WTC11 (cell line): ENCODE results near the gene SLC25A51. TPM values are rescaled to one million over a fixed set of nuclear protein-coding genes. Genes with fewer than 3 reads are reported as not detected.

Experiments
- ATAC-seq: fragments of 200-7000 bp; cut with Tn5 transposase; 2 replicates; pipeline ENCODE4 v1.10.0; 2021; ENCODE audit warnings: mild to moderate bottlenecking, moderate library complexity
- CTCF ChIA-PET: fragments of 300-600 bp; sonication (Branson Sonifier 250); formaldehyde crosslinking; loops from one replicate; lab custom pipeline; 2021; ENCODE audit warnings: antibody characterized with exemption; lab: Charles Lee
- POLR2A ChIA-PET: fragments of 350-600 bp; sonication (Branson Sonifier 250); formaldehyde crosslinking; loops from one replicate; lab custom pipeline; 2021; ENCODE audit warnings: antibody characterized with exemption; lab: Charles Lee
- DNase-seq: peaks from one replicate; pipeline ENCODE4 v3.0.0; 2021; ENCODE audit warnings: low spot score
- H3K27ac Mint-ChIP-seq: 2 replicates; pipeline ENCODE4 v1.8.0; 2021; ENCODE audit warnings: mixed read lengths
- H3K27me3 Mint-ChIP-seq: 2 replicates; pipeline ENCODE4 v1.8.0; 2021; ENCODE audit warnings: low read depth, mild to moderate bottlenecking, moderate library complexity, mixed read lengths
- H3K36me3 Mint-ChIP-seq: 2 replicates; pipeline ENCODE4 v1.8.0; 2021; ENCODE audit warnings: mixed read lengths
- H3K4me1 Mint-ChIP-seq: 2 replicates; pipeline ENCODE4 v1.8.0; 2022; ENCODE audit warnings: mixed read lengths
- H3K4me3 Mint-ChIP-seq: 2 replicates; pipeline ENCODE4 v1.8.0; 2021; ENCODE audit warnings: mild to moderate bottlenecking, moderate library complexity, mixed read lengths
- H3K9me3 Mint-ChIP-seq: 2 replicates; pipeline ENCODE4 v1.8.0; 2021; ENCODE audit warnings: mixed read lengths
- ATF1 ChIP-seq: sonication (generic); formaldehyde crosslinking; IDR thresholded peaks from 2 replicates; pipeline ENCODE4 v1.8.1; 2023; ENCODE audit warnings: mild to moderate bottlenecking, moderate library complexity, missing genetic modification reagents
- CDX4 ChIP-seq: fragments of 250-450 bp; sonication (Bioruptor Pico); IDR thresholded peaks from 2 replicates; pipeline ENCODE4 v1.9.0; 2021; ENCODE audit warnings: moderate library complexity, mild to moderate bottlenecking, inconsistent platforms, borderline replicate concordance
- CREM ChIP-seq: sonication (generic); formaldehyde crosslinking; IDR thresholded peaks from 2 replicates; pipeline ENCODE4 v1.8.1; 2022; ENCODE audit warnings: mild to moderate bottlenecking, missing genetic modification reagents, moderate library complexity
- E2F4 ChIP-seq: sonication (generic); formaldehyde crosslinking; IDR thresholded peaks from 2 replicates; pipeline ENCODE4 v1.8.1; 2022; ENCODE audit warnings: low read depth, mild to moderate bottlenecking, moderate library complexity, missing genetic modification reagents, borderline replicate concordance
- ELF4 ChIP-seq: sonication (generic); formaldehyde crosslinking; IDR thresholded peaks from 2 replicates; pipeline ENCODE4 v1.8.1; 2022; ENCODE audit warnings: low read depth, mild to moderate bottlenecking, moderate library complexity, missing genetic modification reagents
- IRF1 ChIP-seq: sonication (generic); formaldehyde crosslinking; IDR thresholded peaks from 2 replicates; pipeline ENCODE4 v1.8.0; 2023; ENCODE audit warnings: missing genetic modification reagents
- JUN ChIP-seq: sonication (generic); formaldehyde crosslinking; IDR thresholded peaks from 2 replicates; pipeline ENCODE4 v1.8.0; 2023; ENCODE audit warnings: mild to moderate bottlenecking, missing genetic modification reagents
- KAT7 ChIP-seq: sonication (generic); formaldehyde crosslinking; IDR thresholded peaks from 2 replicates; pipeline ENCODE4 v1.8.1; 2023; ENCODE audit warnings: missing genetic modification reagents, mild to moderate bottlenecking, borderline replicate concordance
- MAX ChIP-seq: sonication (generic); formaldehyde crosslinking; IDR thresholded peaks from 2 replicates; pipeline ENCODE4 v1.8.0; 2022; ENCODE audit warnings: mild to moderate bottlenecking, missing genetic modification reagents
- MYBL2 ChIP-seq: sonication (generic); formaldehyde crosslinking; IDR thresholded peaks from 2 replicates; pipeline ENCODE4 v1.8.1; 2023; ENCODE audit warnings: mild to moderate bottlenecking, moderate library complexity, missing genetic modification reagents
- NFYB ChIP-seq: sonication (generic); formaldehyde crosslinking; conservative IDR thresholded peaks from 2 replicates; pipeline ENCODE4 v1.8.0; 2022; ENCODE audit warnings: low read depth, missing genetic modification reagents
- NR2C2 ChIP-seq: sonication (generic); formaldehyde crosslinking; IDR thresholded peaks from 2 replicates; pipeline ENCODE4 v1.8.0; 2022; ENCODE audit warnings: mild to moderate bottlenecking, missing genetic modification reagents
- OVOL2 ChIP-seq: fragments of 250-450 bp; sonication (Bioruptor Pico); IDR thresholded peaks from 2 replicates; pipeline ENCODE4 v1.9.0; 2021; ENCODE audit warnings: mild to moderate bottlenecking, borderline replicate concordance
- PRDM15 ChIP-seq: sonication (generic); formaldehyde crosslinking; IDR thresholded peaks from 2 replicates; pipeline ENCODE4 v1.8.0; 2022; ENCODE audit warnings: missing genetic modification reagents
- PRRX2 ChIP-seq: fragments of 250-450 bp; sonication (Bioruptor Pico); IDR thresholded peaks from 2 replicates; pipeline ENCODE4 v1.8.0; 2021; ENCODE audit warnings: mild to moderate bottlenecking
- RORB ChIP-seq: fragments of 250-450 bp; sonication (Bioruptor Pico); IDR thresholded peaks from 2 replicates; pipeline ENCODE4 v1.9.0; 2021; ENCODE audit warnings: mild to moderate bottlenecking
- SOX15 ChIP-seq: fragments of 250-450 bp; sonication (Bioruptor Pico); IDR thresholded peaks from 2 replicates; pipeline ENCODE4 v1.9.0; 2021; ENCODE audit warnings: mild to moderate bottlenecking
- USF2 ChIP-seq: sonication (generic); formaldehyde crosslinking; IDR thresholded peaks from 2 replicates; pipeline ENCODE4 v1.8.1; 2023; ENCODE audit warnings: mild to moderate bottlenecking, missing genetic modification reagents, moderate library complexity
- ZBTB21 ChIP-seq: sonication (generic); formaldehyde crosslinking; IDR thresholded peaks from 2 replicates; pipeline ENCODE4 v1.8.1; 2023; ENCODE audit warnings: mild to moderate bottlenecking, missing genetic modification reagents, borderline replicate concordance
- ZNF512 ChIP-seq: sonication (generic); formaldehyde crosslinking; IDR thresholded peaks from 2 replicates; pipeline ENCODE4 v1.8.1; 2022; ENCODE audit warnings: missing genetic modification reagents, borderline replicate concordance
- ZSCAN18 ChIP-seq: fragments of 250-450 bp; sonication (Bioruptor Pico); IDR thresholded peaks from 2 replicates; pipeline ENCODE4 v2.1.2; 2022; ENCODE audit warnings: mild to moderate bottlenecking, moderate library complexity
- total RNA-seq: library from RNA; stranded (reverse); gene quantifications from 3 replicates; pipeline ENCODE4 v1.2.3, GENCODE V29; 2021

SLC25A51 gene
- total RNA-seq, 1 experiment from 2014 or later: 15.4 TPM

GRCh38 chr9:37880916-37881479 lies 22.9 kb downstream of the SLC25A51 start (continued):
- TF ChIP-seq PRDM15 (CRISPR knock-in tag): no peak
- TF ChIP-seq MAX (CRISPR knock-in tag): no peak
- no peak for TF ChIP-seq KAT7 (CRISPR knock-in tag)
- no peak for TF ChIP-seq RORB (CRISPR knock-in tag)
- TF ChIP-seq IRF1 (CRISPR knock-in tag): no peak
- TF ChIP-seq OVOL2 (CRISPR knock-in tag): no peak
- TF ChIP-seq MYBL2 (CRISPR knock-in tag): no peak

- DNase-seq (no peak), ATAC-seq (no peak)
- no peaks in the 10 kb centered on the region for H3K27me3 Mint-ChIP-seq
- H3K9me3 Mint-ChIP-seq: peaks cover 23% of the 10 kb centered on the region
- no peak for TF ChIP-seq OVOL2 (CRISPR knock-in tag)
- no peak for TF ChIP-seq ELF4 (CRISPR knock-in tag)
- TF ChIP-seq ATF1 (CRISPR knock-in tag): no peak
- no peak for TF ChIP-seq ZBTB21 (CRISPR knock-in tag)
- TF ChIP-seq NFYB (CRISPR knock-in tag): no peak
- TF ChIP-seq ZNF512 (CRISPR knock-in tag): no peak
- TF ChIP-seq SOX15 (CRISPR knock-in tag): no peak
- TF ChIP-seq IRF1 (CRISPR knock-in tag): no peak
- no peak for TF ChIP-seq JUN (CRISPR knock-in tag)
- TF ChIP-seq CREM (CRISPR knock-in tag): no peak
- no peak for TF ChIP-seq PRRX2 (CRISPR knock-in tag)
- TF ChIP-seq ZSCAN18 (CRISPR knock-in tag): no peak
- TF ChIP-seq E2F4 (CRISPR knock-in tag): no peak
- TF ChIP-seq CDX4 (CRISPR knock-in tag): no peak
- no peak for TF ChIP-seq USF2 (CRISPR knock-in tag)
- TF ChIP-seq NR2C2 (CRISPR knock-in tag): no peak
- no peak overlapping the region for H3K27ac Mint-ChIP-seq
- ChIA-PET POLR2A (no interaction called here), CTCF (no interaction called here)
- no peak overlapping the region for H3K4me3 Mint-ChIP-seq
- peaks cover 21% of the 10 kb centered on the region for H3K36me3 Mint-ChIP-seq
- H3K4me1 Mint-ChIP-seq: no peaks in the 10 kb centered on the region
These were observed 27.6 kb downstream of the SLC25A51 start for GRCh38 chr9:37876376-37876775.
